Epithelial cell of proximal tubule (primary cell): ENCODE data around the gene NOL7. TPM values are rescaled to one million over a fixed set of nuclear protein-coding genes. Genes with fewer than 3 reads are reported as not detected.

ENCODE experiments used
- DNase-seq: peaks from one replicate; pipeline ENCODE4 v3.0.0-alpha.2; 2011; ENCODE audit warnings: low read depth
- H3K4me3 ChIP-seq: 2 replicates; pipeline ENCODE4 v1.5.1; 2011; ENCODE audit warnings: low read depth, mild to moderate bottlenecking, low read length
- total RNA-seq: library from RNA; depleted of rRNA; stranded (reverse); fragments of >200 nt; gene quantifications from 2 replicates; pipeline ENCODE4 v1.2.3, GENCODE V29; 2015
- TF ChIP-seq, protein P1 (sequence below): conservative IDR thresholded peaks from 2 replicates; pipeline ENCODE4 v1.5.1; 2012; ENCODE audit warnings: low read depth, mild to moderate bottlenecking, low read length

The NOL7 gene
- total RNA-seq, 1 donor from 2014 or later = 186 TPM

GRCh38 chr6:13593103-13593502, 22.0 kb upstream of the NOL7 start:
- TF ChIP-seq, protein P1, sequence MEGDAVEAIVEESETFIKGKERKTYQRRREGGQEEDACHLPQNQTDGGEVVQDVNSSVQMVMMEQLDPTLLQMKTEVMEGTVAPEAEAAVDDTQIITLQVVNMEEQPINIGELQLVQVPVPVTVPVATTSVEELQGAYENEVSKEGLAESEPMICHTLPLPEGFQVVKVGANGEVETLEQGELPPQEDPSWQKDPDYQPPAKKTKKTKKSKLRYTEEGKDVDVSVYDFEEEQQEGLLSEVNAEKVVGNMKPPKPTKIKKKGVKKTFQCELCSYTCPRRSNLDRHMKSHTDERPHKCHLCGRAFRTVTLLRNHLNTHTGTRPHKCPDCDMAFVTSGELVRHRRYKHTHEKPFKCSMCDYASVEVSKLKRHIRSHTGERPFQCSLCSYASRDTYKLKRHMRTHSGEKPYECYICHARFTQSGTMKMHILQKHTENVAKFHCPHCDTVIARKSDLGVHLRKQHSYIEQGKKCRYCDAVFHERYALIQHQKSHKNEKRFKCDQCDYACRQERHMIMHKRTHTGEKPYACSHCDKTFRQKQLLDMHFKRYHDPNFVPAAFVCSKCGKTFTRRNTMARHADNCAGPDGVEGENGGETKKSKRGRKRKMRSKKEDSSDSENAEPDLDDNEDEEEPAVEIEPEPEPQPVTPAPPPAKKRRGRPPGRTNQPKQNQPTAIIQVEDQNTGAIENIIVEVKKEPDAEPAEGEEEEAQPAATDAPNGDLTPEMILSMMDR = no peak
- DNase-seq = no peak
- no peak overlapping the region for H3K4me3 ChIP-seq

GRCh38 chr6:13593720-13594119, 21.4 kb upstream of the NOL7 start:
- no peak overlapping the region for H3K4me3 ChIP-seq
- DNase-seq = no peak
- TF ChIP-seq, protein P1 = no peak

- no peak overlapping the region for H3K4me3 ChIP-seq
- DNase-seq = no peak
- TF ChIP-seq, protein P1 = no peak
These were observed 18.1 kb upstream of the NOL7 start for GRCh38 chr6:13597073-13597472.

DNA sequence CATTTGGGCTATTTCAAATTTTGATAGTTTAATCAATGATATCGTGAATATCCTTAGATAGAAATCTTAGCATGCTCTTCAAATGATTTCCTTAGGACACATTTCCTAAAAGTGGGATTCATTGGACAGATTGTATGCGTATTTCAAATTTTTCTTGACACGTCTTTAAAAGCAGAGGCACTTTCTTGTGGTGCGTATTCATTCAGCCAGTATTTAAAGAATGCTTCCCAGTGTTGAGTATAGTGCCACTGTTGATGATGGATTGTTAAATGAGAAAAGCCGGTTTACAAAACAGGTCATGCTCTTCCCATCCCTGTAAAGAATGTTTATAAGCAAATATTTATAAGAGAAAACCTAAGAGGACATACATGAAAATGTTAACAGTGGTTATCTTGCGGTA, 15.1 kb upstream of the NOL7 start:
- DNase-seq = no peak
- TF ChIP-seq, protein P1 = no peak
- no peak overlapping the region for H3K4me3 ChIP-seq

DNA sequence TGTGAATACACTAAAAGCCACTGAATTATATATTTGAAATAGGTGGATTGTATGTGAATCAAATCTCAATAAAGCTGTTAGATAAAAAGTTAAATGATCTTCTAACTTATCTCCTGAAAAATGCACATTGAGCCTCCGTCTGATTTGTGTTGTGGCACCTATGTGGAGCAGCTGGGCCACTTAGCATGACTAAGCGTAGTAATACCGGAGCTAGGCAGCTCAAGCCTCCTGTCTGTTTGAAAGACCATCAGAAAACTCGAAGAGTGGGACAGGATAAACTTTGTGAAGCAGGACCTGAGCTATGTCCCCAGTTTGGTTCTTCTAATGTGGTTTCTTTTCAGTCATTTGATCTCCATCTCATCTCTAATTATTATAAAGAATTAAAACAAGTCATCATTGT, 11.0 kb upstream of the NOL7 start:
- no peak overlapping the region for H3K4me3 ChIP-seq
- no peak for DNase-seq
- TF ChIP-seq, protein P1 = no peak

DNA sequence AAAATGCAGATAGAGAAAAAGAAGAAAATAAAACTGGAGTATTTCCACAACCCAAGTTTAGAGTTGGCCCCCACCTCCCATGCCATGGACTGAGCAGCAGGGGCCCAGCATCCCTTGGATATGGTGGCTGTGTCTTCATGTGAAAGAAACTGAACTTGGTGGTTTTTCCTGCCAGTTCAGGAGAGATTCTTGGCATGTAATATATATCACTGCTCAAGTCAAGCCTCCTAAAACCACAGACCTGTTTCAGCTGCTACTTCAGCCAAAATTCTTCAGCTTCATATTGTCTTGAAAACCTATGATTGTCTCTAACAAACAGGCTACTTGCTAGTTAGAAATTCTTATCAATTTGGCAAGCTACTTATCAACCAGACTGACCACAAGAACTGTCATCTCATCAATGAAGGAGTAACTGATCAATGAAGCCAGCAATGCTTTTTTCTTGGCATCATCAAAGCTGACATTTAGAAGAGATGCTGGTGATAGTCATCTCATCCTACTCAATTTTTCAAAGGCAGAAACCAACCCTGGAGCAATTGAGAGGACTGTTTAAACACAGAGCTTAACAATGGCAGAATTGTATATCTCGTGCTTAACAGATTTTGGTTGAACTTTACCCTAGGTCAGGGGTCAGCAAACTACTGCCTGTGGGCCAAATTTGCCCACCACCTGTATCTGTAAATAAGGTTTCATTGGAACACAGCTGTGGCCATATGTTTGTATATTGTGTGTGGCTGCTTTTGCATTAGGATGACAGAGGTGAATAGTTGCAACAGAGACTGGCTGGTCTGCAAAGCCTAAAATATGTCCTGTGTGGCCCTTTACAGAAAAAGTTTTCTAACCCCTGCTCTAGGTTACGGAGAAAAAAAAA, 10.4 kb upstream of the NOL7 start:
- no peak for DNase-seq
- no peak overlapping the region for H3K4me3 ChIP-seq
- TF ChIP-seq, protein P1 = no peak

DNA sequence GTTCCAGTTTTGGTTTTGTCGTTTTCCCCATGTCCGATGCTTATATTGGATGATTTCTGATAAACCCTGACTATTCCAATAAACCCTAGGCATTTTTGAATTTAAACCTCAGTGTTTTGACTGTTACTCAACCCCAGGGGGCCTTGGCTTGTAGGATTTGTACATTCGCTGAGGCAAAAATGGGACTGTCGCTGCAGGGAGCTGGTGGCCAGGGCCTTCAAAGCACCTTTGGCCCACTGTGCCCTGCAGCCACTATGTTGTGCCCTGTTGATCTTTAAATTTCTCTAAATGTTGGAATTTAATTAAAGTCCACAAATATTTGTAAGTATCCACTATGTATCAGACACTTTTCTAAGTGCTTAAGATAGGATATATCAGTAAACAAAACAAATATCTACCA, 9.5 kb upstream of the NOL7 start:
- TF ChIP-seq, protein P1 = no peak
- DNase-seq = no peak
- no peak overlapping the region for H3K4me3 ChIP-seq
